Activated CD8-positive, alpha-beta memory T cell treated with anti-CD3 and anti-CD28 coated beads, Interleukin-2, amount 50 U/mL, for 1 hour (primary cell): ENCODE measurements around the gene PSMD1.

Source experiments
- DNase-seq: peaks from one replicate; pipeline ENCODE4 v3.0.0-alpha.2; 2020; ENCODE audit errors: extremely low read depth

PSMD1 gene

DNA sequence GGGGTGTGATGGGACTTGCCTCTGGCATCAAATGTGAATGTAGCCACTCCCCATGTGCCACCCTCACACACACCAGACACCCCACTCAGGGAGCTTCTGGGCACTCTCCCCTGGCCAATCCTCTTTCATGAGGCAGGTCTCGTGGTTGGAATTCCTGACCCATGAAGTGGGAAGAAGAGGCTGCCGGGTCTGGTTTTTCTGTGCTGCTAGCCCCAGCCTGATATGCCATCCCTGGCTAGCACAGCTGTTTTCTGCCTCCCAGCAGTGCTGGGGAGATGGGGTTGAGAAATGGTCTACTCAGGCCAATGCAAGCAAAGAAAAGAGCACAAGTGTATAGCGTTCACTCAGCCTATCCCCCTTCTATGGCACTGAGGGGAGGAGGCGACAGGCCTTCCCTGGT lies 20.5 kb upstream of the PSMD1 start:
- DNase-seq: no peak

DNA sequence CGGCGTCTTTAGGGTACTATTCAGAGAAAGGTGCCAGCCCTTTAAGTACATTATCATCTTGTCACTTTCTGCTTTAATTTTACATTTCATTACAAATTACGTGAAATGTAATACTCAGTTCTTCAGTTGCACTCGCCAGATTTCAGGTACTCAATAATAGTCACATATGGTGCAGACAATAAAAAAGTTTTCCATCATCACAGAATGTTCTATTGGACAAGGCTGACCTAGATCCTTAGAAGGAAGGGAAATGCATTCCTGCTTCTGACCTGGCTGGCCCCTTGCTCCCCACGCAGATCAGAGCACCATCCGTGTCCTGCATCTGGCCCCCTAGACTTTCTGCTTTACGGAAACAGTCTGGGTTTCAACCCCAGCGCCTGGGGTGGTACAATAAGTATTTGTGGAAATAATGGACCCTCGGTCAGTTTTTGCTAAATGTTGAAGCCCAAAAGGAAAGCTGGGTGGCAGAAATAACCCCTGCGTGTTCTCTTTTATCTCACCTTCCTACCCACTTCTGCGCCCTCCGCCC lies 20.0 kb upstream of the PSMD1 start:
- no peak for DNase-seq

DNA sequence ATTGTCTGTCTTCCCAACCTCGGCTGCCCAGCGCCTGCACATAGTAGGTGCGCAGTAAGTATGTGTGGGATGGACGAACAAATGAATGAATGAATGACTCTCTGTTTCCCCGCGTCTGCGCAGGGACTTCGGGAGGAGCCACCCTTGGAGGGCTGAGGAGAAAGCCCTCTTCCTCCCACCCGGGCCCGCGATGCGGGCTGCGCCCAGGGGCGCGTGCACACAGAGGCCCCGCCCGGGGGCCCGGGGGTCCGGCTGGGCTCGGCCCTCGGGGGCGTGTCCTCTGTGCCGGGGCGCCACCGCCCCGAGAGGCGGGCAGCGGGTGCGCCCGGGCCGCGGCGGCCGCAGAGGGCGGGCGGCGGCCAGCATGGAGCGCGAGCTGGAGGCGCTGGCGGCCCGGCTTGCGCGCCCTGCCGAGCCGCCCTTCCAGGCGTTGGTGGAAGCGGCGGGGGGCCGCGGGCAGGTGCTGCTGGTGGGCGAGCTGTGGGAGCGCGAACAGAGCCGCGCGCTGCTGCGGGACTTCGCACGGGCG lies 19.4 kb upstream of the PSMD1 start, which contains the start of gene C2orf72:
C2orf72 (plus strand) TSS at position 322 of the 529 bp plus-strand sequence; CDS start at position 365, 43 bp downstream.
- no peak for DNase-seq

DNA sequence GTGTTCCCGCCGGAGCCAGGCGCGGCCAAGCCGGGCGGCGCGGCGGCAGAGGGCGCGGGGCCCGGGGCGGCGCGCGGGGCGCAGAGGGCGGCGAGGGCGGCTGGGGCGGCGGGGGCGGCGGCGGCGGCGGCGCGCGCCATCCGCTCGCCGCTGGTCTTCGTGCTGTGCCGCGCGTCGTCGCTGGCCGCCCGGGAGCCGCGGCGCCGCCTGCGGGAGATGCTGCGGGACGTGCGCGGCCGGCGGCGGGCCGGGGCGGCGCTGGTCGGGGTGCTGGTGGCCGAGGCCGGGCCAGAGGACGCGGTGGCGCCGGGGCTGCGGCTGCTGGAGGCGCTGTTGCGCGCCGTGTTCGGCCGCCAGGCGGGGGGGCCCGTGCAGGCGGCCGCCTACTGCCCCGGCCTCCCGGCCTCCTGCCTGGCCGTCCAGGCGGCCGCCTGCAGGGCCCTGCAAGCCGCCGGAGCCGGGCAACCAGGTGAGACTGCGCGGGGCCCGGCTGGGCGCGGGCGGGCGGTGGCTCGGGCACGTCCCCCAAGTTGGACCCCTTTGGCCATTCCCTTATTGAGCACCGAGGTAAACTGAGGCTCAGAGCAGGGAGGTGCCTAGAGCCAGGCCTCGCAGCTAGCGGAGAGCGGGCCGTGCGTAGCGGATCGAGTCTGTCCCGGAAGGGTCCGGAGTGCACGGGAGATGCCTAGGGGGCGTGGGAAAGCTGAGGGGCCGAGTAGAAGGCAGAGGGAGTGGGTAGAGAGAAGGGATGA lies 18.8 kb upstream of the PSMD1 start:
- no peak for DNase-seq

DNA sequence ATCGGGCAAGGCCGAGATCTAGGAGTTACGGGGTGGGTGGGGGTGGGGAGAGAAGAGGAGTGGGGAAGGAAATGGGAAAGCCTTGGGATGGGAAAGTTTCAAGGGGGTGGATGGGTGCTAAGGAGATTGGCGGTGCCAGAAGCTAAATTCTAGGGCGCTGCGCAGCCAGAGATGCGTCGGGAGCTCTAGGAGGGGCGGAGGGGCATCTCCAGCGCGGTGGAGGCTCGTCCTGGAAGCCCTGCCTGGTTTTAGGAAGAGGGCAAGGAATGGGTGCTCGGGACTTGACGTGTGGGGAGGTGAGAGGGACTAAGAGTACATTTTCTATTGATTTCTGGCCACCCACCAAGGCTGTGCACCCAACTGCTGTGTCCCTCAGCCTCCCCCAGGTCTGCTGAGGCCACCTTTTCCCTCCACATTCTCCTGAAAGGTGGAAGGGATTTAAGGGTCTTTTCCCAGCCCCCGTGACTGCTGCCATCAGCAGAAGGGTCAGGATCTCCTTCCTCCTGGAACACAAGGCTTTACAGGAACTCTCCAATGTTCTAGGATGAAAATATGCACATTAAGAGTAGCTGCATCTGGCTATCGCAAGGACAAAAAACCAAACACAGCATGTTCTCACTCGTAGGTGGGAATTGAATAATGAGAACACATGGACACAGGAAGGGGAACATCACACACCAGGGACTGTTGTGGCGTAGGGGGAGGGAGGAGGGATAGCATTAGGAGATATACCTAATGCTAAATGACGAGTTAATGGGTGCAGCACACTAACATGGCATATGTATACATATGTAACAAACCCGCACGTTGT lies 18.0 kb upstream of the PSMD1 start:
- no peak for DNase-seq

DNA sequence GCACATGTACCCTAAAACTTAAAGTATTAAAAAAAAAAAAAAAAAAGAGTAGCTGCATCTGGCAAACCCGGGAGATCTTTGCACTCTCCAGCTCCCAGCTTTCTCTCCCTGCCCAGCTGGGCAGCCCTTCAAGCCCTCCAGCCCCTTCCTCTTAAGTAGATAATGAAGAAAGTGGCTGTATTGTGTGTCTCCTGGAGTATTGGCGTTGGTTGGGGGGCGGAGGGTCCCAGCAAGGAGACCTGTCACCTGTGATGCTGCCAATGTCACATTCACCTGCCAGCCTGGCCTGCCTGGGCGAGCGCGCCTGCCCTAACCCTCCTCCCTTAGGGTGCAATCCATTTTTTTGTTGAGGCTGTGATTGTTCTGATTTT lies 17.4 kb upstream of the PSMD1 start:
- no peak for DNase-seq

DNA sequence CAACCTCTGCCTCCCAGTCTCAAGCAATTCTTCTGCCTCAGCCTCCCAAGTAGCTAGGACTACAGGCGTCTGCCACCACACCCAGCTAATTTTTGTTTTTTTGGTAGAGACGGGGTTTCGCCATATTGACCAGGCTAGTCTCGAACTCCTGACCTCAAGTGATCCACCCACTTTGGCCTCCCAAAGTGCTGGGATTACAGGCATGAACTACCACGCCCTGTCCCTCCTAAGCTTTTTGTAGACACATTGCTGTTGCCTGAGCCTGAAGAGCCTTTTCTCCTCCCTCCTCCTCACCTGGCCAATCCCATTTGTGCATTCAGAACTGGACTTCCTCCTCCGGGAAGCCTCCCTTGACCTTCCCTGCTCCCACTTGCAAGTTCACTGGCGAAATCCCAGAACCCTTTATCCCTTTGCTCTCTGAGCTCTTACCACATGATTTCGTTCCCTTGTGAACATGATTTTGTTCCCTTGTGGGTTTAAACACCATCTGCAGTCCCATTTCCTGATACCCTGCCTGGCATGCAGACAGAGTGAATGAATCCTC lies 16.8 kb upstream of the PSMD1 start:
- no peak for DNase-seq

DNA sequence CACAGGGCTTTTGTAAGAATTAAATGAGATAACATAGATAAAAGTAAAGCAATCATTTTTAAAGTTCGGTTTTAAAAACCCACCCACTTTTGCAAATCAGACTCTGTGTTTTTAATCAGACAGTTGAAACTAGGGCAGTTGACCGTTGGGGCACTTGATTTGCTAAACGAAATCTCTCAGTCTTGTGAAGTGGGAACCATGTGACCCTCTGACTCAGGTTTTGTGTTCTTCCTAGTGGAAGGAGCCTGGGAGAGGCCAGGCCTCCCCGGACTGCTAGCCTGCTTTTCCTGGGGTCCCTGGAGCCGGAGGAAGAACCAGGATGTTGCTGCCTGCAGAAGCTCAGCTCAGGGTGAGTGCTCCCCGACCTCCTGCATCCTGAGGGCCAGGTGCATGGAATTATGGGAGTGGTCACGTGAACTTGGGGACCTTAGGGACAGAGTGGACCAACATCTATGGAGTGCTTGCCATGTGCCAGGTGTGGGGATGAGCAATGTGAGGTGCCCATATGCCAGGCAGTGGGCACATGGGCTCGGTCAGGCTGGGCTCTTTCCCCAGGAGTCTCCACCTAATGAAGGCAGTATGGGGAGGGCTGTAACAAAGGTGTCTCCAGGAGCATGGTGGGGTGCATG lies 15.5 kb upstream of the PSMD1 start:
- DNase-seq: no peak

DNA sequence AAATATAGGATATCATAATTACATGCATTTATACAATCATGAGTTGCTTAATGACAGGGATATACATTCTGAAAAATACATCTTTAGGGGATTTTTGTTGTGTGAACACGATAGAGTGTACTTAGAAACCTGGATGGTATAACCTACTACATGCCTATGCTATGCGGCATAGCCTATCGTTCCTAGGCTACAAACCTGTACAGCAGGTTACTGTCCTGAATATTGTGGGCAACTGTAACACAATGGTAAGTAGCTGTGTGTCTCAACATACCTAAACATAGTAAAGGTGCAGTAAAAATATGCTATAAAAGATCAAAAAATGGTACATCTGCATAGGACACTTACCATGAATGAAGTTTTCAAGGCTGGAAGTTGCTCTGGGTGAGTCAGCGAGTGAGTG lies 12.9 kb upstream of the PSMD1 start:
- no peak for DNase-seq

DNA sequence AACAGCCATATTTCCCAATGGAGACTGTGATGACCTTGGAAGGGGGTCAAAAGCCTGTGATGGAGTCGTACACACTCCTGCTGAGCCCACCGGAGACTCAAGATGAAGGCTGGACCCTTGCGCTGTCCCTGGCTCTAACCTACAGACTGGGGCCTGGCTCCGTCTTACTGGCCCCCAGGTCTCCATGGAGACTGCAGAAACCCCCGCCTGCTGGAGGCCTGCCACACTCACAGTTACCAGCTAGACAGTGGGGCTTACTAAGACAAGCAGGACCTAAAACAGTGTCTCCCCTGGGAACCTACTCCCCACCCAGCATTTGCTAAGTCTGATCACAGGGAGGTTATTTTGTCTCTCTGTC lies 9.8 kb upstream of the PSMD1 start:
- no peak for DNase-seq

DNA sequence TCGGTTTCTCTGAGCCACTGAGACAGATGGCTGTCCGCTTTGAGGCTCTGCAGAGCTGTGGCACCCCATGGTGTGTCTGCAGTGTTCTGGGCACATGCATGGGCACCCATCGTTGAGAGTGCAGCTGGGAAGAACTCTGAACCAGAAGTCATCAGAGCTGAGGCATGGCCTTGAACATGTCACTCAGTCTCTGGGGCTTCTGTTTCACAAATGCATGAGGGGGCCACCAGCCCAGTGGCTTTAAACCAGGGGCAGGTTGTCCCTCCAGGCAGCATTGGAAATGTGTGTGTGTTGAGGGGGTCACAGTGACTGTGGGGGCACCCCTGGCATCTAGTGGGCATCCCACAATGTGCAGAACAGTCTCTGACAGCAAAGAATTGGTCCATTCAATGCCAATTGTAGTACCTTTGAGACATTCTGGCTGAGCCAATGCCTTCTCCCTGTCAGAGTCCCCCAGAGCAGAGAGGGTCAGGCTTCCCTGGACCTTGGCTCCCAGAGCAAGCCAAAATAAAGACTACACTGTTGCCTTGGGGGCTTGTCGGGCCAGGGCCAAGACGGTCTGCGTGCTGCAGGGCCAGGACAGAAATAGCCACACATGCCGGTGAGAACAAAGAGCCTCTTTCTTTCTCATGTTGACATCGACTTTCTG lies 9.3 kb upstream of the PSMD1 start:
- no peak for DNase-seq

DNA sequence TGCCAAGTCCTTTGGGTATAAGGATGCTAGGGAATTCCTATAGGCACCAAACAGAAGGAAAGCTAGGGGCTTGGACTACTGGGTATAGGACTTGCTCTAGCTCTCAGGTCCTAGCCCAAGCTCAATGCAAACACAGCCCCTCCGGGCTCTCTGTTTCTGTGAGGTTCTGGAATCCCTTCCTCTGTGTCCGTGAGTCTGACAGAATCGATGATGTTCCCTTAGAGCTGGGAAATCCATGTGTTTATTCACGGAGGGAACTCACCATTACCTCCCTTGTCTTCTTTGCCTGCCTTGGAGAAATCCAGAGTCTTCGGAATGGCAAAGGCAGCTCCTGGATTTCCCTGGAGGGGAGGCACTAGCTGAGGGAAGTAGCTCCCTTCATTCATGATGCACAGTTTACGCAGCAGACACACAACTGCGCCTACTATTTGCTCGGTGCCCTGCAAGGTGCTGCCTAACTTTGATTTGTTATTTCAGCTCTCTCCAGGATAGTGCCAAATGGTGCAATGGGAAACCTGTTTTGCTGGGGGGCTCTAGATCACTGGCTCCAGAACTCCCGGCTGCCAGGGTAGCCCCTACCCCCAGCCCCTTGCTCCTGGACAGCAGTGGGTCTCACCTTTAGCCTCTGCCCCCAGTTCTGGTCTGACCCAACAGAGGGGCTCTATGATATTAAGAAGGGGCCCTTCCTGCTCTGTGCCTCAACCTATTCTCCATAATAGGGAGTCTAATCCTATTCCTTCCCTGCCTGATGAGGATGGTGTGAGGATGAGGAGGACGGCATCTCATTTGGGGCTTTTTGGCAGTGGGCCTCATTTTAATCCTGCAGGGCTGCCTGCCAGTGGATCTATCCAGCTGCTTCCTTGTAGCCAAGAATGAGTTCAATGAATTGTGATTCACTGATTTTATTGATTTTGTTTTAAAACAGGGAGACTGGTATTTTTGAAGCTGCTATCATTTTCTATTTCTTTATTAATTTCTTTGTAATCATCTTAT lies 8.4 kb upstream of the PSMD1 start:
- no peak for DNase-seq

DNA sequence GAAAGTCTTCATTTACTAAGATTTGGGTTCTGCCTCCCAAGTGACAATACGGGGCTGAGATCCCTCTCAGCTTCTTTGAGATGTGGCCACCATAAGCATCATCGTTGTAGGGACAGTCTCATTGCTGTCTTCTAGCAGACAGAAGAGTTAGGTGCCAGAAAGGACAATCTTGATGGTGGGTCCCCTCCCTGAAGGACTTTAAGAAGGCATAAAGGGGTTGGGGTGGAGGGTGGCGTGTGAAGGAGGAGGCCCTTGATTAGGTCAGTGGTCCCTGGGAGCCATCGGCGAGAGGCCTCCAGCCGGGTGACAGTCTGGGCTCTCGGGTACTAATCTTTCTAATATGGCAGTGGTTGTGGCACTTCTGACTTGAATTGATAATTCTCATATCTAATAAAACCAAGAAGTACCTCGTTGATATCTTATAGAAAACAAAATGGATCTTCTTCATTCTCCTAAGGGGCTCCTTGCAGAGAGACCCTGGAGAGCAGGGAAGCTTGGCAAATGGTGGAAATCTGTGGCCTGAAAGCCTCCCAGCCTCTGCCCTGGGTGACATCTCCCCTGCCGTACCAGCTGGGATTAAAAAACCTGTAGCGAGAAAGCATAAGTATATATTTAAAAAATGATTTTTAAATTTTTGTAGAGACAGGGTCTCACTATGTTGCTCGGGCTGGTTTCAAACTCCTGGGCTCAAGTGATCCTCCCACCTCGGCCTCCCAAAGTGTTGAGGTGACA lies 7.2 kb upstream of the PSMD1 start:
- no peak for DNase-seq

DNA sequence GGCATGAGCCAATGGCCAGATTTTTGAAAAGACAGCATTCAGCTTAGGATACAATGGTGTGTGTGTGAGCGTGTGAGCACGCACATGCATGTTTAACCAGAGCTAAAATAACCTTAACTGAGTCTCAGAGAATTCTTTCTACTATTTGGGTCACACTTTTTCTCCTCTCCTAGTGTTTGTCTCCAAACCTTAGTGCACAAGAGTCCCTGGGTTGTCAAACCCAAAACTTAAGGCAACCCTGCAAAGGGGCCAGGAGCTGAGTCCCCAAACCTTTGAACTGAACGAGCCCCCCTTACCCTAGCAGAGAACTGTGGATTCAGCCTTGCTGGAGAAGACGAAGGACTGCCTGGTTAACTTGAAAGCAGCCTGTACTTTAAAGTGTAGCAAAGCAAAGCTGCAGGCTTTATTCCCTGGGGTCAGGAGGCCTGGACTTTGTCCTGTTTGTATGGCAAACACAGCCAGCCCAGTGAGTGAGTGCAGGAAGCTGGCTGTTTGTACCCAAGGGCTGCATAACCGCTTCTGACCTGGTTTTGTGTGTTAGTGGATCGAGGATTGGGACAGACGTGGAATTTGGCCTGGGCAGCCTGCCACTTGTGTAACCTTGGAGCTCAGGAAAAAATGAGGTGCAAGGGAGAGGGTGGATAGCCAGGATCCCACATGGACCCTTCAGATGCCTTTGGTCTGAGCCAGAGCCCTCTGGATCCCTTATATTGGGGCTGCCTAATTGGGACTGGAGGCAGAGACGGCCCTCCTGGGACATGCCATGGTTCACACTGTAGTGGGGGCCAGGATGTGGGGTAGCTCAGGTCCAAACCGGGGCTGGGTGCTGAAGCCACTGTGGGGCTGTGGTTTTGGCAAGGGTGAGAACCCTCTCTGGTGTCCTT lies 6.4 kb upstream of the PSMD1 start:
- DNase-seq: no peak

DNA sequence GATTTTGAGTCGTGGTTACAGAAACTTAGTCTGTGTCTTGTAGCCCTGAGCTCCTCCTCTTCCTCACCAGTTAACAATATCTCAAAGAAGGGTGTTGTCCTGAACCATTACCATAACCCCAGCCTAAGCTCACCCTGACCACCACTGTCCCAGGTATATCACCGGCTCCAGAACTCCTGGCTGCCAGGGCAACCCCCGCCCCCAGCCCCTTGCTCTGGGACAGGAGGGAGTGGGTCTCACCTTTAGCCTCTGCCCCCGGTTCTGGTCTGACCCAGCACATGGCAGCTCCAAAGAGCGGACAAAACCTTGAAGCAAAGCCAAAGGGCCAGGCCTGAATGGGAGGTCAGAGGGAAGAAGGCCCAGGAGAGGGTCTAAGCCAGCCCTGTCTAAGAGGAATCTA lies 5.6 kb upstream of the PSMD1 start:
- no peak for DNase-seq

DNA sequence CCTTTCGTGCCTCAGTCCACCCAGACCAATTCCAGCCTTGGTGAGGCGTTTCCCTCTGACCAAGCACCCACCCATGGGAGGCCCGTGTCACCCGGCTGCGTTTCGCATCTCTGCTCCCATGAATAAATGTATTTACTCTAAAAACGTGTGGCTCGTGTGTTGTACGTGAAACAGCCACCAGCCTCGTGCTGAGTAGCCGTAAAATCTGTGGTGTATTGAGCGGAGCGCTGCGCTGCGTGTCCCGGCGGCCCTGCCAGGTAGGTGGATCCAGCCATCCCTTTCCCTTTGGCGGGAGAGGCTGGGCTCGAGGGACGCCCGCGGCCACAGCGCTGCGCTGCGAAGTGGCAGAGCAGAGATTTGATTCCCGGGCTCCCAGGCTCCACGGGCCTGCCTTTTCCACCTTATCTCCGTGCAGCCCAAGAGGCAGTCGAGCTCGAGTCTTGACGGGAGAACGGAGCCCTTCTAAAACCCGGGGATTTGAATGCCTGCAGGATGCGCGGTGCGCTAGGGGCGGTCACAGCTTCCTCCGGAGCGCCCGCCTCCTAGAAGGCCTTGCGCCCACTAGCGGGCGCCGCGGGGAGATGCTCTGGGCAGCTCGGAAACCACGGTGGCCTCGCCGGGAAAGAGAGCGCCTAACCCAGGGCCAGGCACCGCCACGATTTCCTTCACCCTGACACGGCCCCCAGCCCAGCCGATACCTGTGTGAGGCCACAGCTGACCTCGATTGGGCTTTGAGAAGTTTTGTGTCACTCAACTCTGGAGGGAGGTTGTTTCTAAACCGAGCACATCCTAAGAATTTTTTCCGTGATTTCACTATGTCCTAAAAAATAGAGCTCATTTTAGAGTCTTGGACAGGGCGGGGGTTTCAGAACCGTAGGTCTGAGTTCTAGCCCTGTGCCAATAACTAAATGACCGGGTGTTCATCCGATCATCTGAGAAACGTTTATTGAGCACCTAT lies 3.9 kb upstream of the PSMD1 start:
- peak; percentile 40 for DNase-seq

DNA sequence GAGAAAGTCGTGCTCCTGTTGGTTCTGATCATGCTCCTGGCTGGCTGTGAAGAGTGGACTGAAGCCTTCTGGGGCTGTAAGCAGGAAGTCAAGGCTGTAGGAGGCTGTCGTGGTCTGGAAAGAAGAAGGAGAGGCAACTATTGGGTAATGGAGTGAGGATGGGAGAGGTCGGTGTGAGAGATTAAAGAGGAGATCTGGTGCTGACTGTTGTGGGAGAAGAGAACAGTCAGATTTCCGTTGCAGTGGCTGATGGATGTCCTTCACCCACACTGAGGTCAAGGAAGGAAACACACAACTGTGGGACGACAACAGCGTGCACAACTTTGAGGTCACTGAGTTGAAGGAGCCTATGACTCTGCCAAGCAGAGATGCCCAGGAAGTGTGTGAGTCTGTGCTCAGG lies 2.8 kb upstream of the PSMD1 start:
- no peak for DNase-seq
